ENCODE data around the gene BAX. TPM values are rescaled to one million over a fixed set of nuclear protein-coding genes. Genes with fewer than 3 reads are reported as not detected.

BAX gene
- total and polyA plus RNA-seq, 2 of the 13 experiments (the other 11 are each of a cell fraction or from before 2014, with no cell fraction given) = 139 to 176 TPM

DNA sequence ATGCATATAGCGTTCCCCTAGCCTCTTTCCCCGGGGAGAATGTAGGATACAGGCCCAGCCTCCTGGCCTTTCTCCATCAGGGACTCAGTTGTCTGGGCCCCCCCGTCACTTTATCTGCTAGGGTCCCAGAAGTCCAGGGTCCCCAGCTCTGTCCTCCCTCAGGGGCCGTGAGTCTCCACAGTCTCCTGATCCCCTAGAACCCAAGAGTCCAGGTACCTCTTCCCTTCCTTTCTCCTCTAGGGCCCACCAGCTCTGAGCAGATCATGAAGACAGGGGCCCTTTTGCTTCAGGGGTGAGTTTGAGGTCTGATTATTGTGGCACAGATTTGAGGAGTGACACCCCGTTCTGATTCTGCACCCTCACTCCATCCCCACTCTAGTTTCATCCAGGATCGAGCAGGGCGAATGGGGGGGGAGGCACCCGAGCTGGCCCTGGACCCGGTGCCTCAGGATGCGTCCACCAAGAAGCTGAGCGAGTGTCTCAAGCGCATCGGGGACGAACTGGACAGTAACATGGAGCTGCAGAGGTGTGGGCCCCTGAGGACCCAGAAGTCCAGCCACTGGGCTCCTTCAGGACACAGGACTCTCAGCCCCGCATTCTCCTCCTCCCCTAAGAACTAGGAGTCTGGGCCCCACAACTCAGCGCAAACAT is 758 bp downstream of the BAX start (continued):
- TF ChIP-seq, protein P1, sequence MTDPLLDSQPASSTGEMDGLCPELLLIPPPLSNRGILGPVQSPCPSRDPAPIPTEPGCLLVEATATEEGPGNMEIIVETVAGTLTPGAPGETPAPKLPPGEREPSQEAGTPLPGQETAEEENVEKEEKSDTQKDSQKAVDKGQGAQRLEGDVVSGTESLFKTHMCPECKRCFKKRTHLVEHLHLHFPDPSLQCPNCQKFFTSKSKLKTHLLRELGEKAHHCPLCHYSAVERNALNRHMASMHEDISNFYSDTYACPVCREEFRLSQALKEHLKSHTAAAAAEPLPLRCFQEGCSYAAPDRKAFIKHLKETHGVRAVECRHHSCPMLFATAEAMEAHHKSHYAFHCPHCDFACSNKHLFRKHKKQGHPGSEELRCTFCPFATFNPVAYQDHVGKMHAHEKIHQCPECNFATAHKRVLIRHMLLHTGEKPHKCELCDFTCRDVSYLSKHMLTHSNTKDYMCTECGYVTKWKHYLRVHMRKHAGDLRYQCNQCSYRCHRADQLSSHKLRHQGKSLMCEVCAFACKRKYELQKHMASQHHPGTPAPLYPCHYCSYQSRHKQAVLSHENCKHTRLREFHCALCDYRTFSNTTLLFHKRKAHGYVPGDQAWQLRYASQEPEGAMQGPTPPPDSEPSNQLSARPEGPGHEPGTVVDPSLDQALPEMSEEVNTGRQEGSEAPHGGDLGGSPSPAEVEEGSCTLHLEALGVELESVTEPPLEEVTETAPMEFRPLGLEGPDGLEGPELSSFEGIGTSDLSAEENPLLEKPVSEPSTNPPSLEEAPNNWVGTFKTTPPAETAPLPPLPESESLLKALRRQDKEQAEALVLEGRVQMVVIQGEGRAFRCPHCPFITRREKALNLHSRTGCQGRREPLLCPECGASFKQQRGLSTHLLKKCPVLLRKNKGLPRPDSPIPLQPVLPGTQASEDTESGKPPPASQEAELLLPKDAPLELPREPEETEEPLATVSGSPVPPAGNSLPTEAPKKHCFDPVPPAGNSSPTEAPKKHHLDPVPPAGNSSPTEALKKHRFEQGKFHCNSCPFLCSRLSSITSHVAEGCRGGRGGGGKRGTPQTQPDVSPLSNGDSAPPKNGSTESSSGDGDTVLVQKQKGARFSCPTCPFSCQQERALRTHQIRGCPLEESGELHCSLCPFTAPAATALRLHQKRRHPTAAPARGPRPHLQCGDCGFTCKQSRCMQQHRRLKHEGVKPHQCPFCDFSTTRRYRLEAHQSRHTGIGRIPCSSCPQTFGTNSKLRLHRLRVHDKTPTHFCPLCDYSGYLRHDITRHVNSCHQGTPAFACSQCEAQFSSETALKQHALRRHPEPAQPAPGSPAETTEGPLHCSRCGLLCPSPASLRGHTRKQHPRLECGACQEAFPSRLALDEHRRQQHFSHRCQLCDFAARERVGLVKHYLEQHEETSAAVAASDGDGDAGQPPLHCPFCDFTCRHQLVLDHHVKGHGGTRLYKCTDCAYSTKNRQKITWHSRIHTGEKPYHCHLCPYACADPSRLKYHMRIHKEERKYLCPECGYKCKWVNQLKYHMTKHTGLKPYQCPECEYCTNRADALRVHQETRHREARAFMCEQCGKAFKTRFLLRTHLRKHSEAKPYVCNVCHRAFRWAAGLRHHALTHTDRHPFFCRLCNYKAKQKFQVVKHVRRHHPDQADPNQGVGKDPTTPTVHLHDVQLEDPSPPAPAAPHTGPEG (CRISPR knock-in tag; IDR thresholded peaks at IDR 0.05) = no peak
- TF ChIP-seq NR2F6 (IDR thresholded peaks at IDR 0.05) = no peak
- no peak for TF ChIP-seq NR2F6 (CRISPR knock-in tag; IDR thresholded peaks at IDR 0.05)
- TF ChIP-seq, protein P2, sequence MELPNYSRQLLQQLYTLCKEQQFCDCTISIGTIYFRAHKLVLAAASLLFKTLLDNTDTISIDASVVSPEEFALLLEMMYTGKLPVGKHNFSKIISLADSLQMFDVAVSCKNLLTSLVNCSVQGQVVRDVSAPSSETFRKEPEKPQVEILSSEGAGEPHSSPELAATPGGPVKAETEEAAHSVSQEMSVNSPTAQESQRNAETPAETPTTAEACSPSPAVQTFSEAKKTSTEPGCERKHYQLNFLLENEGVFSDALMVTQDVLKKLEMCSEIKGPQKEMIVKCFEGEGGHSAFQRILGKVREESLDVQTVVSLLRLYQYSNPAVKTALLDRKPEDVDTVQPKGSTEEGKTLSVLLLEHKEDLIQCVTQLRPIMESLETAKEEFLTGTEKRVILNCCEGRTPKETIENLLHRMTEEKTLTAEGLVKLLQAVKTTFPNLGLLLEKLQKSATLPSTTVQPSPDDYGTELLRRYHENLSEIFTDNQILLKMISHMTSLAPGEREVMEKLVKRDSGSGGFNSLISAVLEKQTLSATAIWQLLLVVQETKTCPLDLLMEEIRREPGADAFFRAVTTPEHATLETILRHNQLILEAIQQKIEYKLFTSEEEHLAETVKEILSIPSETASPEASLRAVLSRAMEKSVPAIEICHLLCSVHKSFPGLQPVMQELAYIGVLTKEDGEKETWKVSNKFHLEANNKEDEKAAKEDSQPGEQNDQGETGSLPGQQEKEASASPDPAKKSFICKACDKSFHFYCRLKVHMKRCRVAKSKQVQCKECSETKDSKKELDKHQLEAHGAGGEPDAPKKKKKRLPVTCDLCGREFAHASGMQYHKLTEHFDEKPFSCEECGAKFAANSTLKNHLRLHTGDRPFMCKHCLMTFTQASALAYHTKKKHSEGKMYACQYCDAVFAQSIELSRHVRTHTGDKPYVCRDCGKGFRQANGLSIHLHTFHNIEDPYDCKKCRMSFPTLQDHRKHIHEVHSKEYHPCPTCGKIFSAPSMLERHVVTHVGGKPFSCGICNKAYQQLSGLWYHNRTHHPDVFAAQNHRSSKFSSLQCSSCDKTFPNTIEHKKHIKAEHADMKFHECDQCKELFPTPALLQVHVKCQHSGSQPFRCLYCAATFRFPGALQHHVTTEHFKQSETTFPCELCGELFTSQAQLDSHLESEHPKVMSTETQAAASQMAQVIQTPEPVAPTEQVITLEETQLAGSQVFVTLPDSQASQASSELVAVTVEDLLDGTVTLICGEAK (IDR thresholded peaks at IDR 0.05) = no peak
- TF ChIP-seq, protein P2 (CRISPR knock-in tag; IDR thresholded peaks at IDR 0.05) = no peak
- TF ChIP-seq MTA1 (CRISPR knock-in tag; IDR thresholded peaks at IDR 0.05; ENCODE audit: borderline replicate concordance) = 0 out of 2 replicates have a peak, but pooled peaks have one; percentile 25
- no peak for TF ChIP-seq HMG20A (CRISPR knock-in tag; IDR thresholded peaks at IDR 0.05; ENCODE audit: borderline replicate concordance)
- TF ChIP-seq MAF1 (CRISPR knock-in tag; IDR thresholded peaks at IDR 0.05; ENCODE audit: borderline replicate concordance) = peak; percentile 62; the same call in 1 of the 2 replicates
- TF ChIP-seq, protein P3, sequence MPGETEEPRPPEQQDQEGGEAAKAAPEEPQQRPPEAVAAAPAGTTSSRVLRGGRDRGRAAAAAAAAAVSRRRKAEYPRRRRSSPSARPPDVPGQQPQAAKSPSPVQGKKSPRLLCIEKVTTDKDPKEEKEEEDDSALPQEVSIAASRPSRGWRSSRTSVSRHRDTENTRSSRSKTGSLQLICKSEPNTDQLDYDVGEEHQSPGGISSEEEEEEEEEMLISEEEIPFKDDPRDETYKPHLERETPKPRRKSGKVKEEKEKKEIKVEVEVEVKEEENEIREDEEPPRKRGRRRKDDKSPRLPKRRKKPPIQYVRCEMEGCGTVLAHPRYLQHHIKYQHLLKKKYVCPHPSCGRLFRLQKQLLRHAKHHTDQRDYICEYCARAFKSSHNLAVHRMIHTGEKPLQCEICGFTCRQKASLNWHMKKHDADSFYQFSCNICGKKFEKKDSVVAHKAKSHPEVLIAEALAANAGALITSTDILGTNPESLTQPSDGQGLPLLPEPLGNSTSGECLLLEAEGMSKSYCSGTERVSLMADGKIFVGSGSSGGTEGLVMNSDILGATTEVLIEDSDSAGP (CRISPR knock-in tag; IDR thresholded peaks at IDR 0.05; ENCODE audit: borderline replicate concordance) = peak; percentile 8; the same call in 1 of the 2 replicates
- TF ChIP-seq ZNF616 (CRISPR knock-in tag; IDR thresholded peaks at IDR 0.05; ENCODE audit: low read depth) = 0 out of 2 replicates have a peak, but pooled peaks have one; percentile 7
- no peak for TF ChIP-seq JARID2 (CRISPR knock-in tag; IDR thresholded peaks at IDR 0.05; ENCODE audit: insufficient replicate concordance)
